T-helper 22 cell (primary cell): ENCODE results near the gene MCM5.
"Not testable (repeated sequence)": the region's sequence is repeated elsewhere in the genome, so short reads cannot be mapped to it uniquely, and the experiment has no call there.

Experiments used
- DNase-seq: peaks from one replicate; pipeline ENCODE4 v3.0.0-alpha.2; 2020; ENCODE audit warnings: low read depth

MCM5 gene

GRCh38 chr22:35379146-35379993 lies 20.6 kb upstream of the MCM5 start:
- no peak for DNase-seq

- no peak for DNase-seq
Measured at GRCh38 chr22:35380013-35380412, 19.9 kb upstream of the MCM5 start.

- DNase-seq = no peak
Measured at GRCh38 chr22:35380537-35381423, 19.2 kb upstream of the MCM5 start, which contains the start of gene HMOX1. Gene HMOX1 (plus strand): TSS chr22:35381096. CDS start chr22:35381174, 78 bp downstream.

- no peak for DNase-seq
Measured at GRCh38 chr22:35381424-35382009, 18.4 kb upstream of the MCM5 start.

- no peak for DNase-seq
Measured at GRCh38 chr22:35383679-35384071, 16.3 kb upstream of the MCM5 start.

- DNase-seq = no peak
Measured at GRCh38 chr22:35384527-35384926, 15.4 kb upstream of the MCM5 start.

GRCh38 chr22:35384975-35385588 lies 14.9 kb upstream of the MCM5 start:
- DNase-seq = no peak

- DNase-seq = no peak
Measured at GRCh38 chr22:35386670-35387288, 13.2 kb upstream of the MCM5 start.

- no peak for DNase-seq
Measured at GRCh38 chr22:35390933-35391332, 9.0 kb upstream of the MCM5 start.

GRCh38 chr22:35392357-35392756 lies 7.6 kb upstream of the MCM5 start:
- DNase-seq = no peak

GRCh38 chr22:35393116-35394010 lies 6.6 kb upstream of the MCM5 start:
- no peak for DNase-seq

GRCh38 chr22:35394011-35394312 lies 6.0 kb upstream of the MCM5 start:
- no peak for DNase-seq

- no peak for DNase-seq
Measured at GRCh38 chr22:35394810-35395563, 5.0 kb upstream of the MCM5 start.

- not testable (repeated sequence) for DNase-seq
Measured at GRCh38 chr22:35396622-35397021, 3.3 kb upstream of the MCM5 start.

GRCh38 chr22:35397095-35397904 lies 2.6 kb upstream of the MCM5 start:
- no peak for DNase-seq

- DNase-seq = no peak
Measured at GRCh38 chr22:35398591-35398973, 1.4 kb upstream of the MCM5 start.

GRCh38 chr22:35399114-35399677 lies 744 bp upstream of the MCM5 start:
- DNase-seq = no peak

GRCh38 chr22:35400501-35400790 lies 506 bp downstream of the MCM5 start:
- DNase-seq = no peak

- DNase-seq = no peak
Measured at GRCh38 chr22:35401863-35402262, 1.9 kb downstream of the MCM5 start.
